Stimulated activated CD4-positive, alpha-beta T cell treated with anti-CD3 and anti-CD28 coated beads, TNF-alpha, amount 100 ng/mL, for 4 hours (primary cell): ENCODE results near the gene RBMS1.
"Not testable (repeated sequence)": the region's sequence is repeated elsewhere in the genome, so short reads cannot be mapped to it uniquely, and the experiment has no call there.

Experiments used
- DNase-seq, 3 experiments: peaks; one replicate each; pipeline ENCODE4 v3.0.0-alpha.2; 2020; ENCODE audit warnings: low read depth in 3 of 3

Gene RBMS1

GRCh38 chr2:160384791-160385190 lies 108.8 kb downstream of the RBMS1 start:
- no peak for DNase-seq

GRCh38 chr2:160381425-160381951 lies 112.1 kb downstream of the RBMS1 start:
- no peak for DNase-seq

GRCh38 chr2:160380611-160381010 lies 113.0 kb downstream of the RBMS1 start:
- DNase-seq = no peak

- no peak for DNase-seq
These were observed 113.5 kb downstream of the RBMS1 start for GRCh38 chr2:160380000-160380570.

- no peak for DNase-seq
These were observed 114.2 kb downstream of the RBMS1 start for GRCh38 chr2:160379399-160379798.

DNA sequence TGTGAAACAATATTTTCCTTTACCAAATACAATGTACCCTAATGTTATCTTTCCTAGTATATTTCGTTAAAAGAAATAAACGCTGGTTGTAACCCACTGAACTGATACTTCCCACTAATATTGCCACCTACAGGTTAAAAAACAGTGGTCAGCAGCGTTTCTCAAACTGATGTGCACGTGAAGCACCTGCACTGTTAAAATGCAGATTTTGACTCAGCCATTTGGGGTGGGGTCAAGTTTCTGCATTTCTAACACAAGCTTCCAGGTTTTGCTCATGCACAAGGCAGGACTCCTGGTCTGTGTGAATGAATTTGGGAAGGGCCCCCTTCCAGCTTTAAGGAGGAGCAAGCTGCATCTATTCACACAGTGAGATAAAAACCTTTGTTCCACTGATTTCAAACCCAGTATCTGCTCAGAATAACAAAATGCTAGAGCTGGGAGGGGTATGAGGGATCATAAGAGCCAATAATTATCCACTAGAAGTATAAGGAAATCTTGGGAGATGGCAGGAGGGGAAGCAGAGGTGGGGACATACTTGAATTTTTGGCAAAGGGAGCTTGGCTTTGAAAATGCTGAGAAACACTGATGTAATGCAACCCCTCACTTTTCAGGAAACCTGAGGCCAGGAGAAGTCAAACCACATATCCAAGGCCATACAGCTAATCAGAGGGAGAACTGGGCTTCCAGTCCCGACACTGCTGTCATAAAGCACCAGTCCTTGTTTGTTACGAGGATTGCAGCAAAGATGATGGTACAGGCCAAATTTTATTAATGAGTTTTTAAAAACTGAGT lies 116.2 kb downstream of the RBMS1 start:
- no peak for DNase-seq

- no peak for DNase-seq
These were observed 117.0 kb downstream of the RBMS1 start for GRCh38 chr2:160376576-160376975.

DNA sequence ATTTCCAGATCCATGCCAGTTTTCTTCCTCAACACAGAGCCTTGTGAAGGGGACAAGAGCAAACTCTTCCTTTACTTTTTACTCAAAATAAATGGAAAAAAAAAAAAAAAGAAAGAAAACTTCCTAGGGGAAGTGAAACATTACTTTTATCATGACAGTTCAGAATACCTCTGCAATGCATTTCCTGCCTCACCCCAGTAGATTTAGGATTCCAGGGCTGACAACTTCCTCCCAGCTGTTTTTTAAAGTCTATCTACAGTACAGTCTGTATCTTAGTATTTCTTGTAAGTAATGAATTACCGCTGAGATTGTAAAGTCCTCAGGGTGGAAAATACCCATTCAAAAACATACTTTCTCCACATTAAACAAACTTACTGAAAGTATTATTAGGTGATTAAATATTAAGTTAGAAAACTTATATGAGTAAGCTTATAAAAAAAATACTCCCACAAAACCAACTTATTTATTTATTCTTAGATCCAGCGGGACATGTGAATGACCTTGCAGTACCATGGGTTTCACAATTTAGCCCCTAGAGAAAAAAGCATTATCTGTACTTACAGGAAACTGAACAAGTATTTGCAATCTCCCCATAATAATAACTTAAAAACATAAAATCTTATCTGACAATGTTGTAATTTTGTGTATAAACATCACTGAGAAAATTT lies 117.7 kb downstream of the RBMS1 start:
- no peak for DNase-seq

DNA sequence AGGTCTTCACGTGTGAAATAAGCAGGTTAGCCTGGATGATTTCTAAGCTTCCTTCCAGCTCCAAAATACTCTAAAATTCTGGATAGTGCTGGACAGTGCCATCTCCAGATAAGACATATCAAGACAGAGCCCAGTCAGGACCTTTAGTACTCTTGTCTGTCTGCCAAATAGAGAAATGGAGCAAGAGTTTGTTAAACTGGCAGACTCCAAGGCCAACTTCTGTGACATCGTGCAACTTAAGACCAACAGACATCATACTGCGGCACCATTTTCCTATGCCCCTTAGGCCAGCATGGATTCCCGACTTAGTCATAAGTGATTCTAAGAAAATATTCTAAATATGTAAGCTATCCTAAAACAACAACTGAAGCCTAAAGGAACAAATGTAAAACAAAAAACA lies 118.6 kb downstream of the RBMS1 start:
- DNase-seq = no peak

- DNase-seq = no peak
These were observed 119.9 kb downstream of the RBMS1 start for GRCh38 chr2:160373666-160374065.

GRCh38 chr2:160373263-160373662 lies 120.3 kb downstream of the RBMS1 start:
- no peak for DNase-seq

- DNase-seq = no peak
These were observed 121.0 kb downstream of the RBMS1 start for GRCh38 chr2:160372585-160372984.

DNA sequence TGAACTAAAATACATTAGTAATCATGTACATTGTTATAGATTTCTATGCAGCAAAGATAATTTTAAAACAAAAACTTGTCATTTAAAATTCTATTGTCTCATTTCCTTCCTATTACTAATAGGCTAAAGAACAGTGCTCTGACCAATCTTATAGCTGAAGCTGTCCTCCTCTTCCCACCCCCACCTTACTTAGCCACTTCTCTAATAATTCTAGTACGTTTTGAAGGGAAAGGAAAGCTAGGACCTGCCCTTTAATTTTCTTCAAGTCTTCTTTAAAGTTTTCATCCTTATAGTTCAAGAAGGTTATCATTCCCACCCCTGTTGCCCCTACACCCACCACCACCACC lies 121.6 kb downstream of the RBMS1 start:
- no peak for DNase-seq

DNA sequence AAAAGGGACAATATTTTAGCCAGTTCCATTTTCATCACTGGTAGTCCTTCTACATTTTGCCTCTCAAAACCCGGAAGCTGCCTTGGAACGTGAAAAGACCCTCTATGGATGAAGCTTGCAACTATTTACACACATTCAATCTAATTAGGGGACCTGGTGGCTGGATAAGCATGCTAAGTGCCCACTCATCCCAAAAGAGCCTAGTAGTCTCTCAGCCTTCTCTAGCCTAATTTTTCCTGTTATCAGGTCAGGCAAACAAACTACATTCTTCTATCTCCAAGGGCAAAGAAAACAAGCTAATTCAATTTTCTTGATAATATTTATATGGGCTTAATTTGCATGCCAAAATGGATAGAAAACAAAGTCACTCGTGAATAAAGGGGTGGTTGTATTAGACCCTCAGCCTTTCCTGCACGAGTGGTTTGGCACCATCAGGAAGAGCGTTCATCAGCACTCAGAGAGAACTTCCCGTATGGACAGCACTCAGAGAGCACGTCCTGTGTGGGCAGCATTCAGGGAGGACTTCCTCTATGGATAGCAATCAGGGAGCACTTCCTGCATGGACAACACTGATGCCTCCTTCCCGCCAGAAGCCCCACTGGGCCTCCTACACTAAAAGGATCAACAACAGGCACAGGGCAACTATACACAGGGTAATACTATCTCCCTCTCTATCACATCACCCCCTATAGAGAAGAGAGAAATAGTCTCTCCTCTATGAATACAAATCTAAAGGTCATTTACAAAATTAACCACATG lies 122.2 kb downstream of the RBMS1 start:
- DNase-seq = no peak

GRCh38 chr2:160368988-160369930 lies 124.3 kb downstream of the RBMS1 start:
- DNase-seq = no peak

DNA sequence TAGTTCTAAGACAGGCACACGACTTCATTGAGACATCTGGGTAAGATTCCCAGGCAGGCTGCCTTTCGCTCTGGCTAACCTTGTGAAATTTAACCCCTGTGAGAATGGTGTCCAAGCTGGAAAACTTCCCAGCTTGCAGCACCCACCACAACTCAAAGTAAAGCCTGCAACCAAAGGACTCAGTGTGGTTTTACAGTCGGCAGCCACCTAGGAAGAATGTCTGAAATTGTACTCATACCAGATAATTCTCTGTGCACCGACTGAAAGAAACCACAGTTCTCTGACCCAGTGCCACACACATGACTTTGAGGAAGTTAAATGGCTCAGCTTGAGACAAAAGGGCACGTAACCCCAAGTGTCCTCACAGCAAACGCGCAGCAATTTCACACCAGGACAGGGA lies 125.7 kb downstream of the RBMS1 start:
- no peak for DNase-seq

DNA sequence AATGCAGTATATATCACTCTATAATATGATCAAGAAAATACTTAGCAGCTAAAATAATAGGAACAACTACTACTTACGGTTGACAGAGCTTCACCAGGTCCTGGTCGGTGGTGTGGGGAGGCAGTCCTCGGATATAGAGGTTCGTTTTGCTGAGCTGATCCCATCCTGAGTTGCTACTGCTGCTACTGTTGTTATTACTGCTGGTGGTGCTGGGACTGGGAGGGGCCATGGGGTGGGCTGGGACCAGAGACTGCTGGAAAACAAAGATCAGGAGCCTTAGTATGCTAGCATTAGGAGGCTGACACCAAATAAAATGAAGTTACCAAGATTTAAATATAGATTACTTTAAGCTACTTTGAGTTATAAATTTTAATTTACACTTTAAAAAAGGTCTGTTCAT lies 126.5 kb downstream of the RBMS1 start:
- not testable (repeated sequence) for DNase-seq

DNA sequence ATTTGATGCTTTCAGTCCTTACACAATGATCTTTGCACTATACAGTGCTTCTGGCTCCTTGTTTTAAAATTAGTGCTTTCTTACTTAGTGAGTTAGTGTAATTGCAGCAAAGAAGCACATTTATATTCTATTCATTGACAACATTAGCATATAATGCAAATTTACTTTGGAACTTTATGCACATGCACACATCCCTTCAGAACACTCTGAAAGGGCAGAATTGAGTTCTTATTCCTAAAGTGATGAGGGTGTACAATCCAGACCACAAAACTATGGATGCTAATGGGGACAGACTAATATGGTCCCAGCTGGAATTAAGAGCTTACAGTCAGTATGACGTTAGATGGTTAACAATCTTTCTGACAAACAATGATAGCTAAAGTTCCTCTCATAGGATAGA lies 127.1 kb downstream of the RBMS1 start:
- no peak for DNase-seq

GRCh38 chr2:160365716-160366367 lies 127.8 kb downstream of the RBMS1 start:
- DNase-seq = no peak

- no peak for DNase-seq
These were observed 129.2 kb downstream of the RBMS1 start for GRCh38 chr2:160364364-160364763.

GRCh38 chr2:160363961-160364360 lies 129.6 kb downstream of the RBMS1 start:
- DNase-seq = no peak
